NCI-H345 treated with DMSO at 0.1 percent for 48 hours (cell line): ENCODE results near the gene FCGR1A.
"Not testable (repeated sequence)": the region's sequence is repeated elsewhere in the genome, so short reads cannot be mapped to it uniquely, and the experiment has no call there.

Source experiments
- DNase-seq: peaks from one replicate; lab custom pipeline; 2025; ENCODE audit not compliant: unreplicated experiment; lab: John Stamatoyannopoulos, UW

Gene FCGR1A

GRCh38 chr1:149831764-149832315 is 49.3 kb downstream of the FCGR1A start:
- not testable (repeated sequence) for DNase-seq

- not testable (repeated sequence) for DNase-seq
These were observed 50.0 kb downstream of the FCGR1A start for GRCh38 chr1:149832316-149833126.

- not testable (repeated sequence) for DNase-seq
These were observed 50.6 kb downstream of the FCGR1A start for GRCh38 chr1:149833144-149833543.

- DNase-seq: not testable (repeated sequence)
These were observed 58.7 kb downstream of the FCGR1A start for GRCh38 chr1:149841149-149841548.
